Immature natural killer cell (primary cell): Measurements from ENCODE around the gene RAB6A. TPM values are rescaled to one million over a fixed set of nuclear protein-coding genes. Genes with fewer than 3 reads are reported as not detected.
"Not testable (repeated sequence)": the region's sequence is repeated elsewhere in the genome, so short reads cannot be mapped to it uniquely, and the experiment has no call there.

ENCODE experiments used
- DNase-seq, 3 donors: peaks; one replicate each; pipeline ENCODE4 v3.0.0; 2022; ENCODE audit warnings: mixed read lengths in 1 of 3
- H3K27ac Mint-ChIP-seq, 6 donors: one replicate each; pipeline ENCODE4 v1.8.0; 2020; ENCODE audit warnings: mixed read lengths in 6 of 6, mild to moderate bottlenecking in 5 of 6, inconsistent platforms in 4 of 6, moderate library complexity in 3 of 6
- H3K27me3 Mint-ChIP-seq, 3 donors: one replicate each; pipeline ENCODE4 v1.8.0; 2020 to 2021; ENCODE audit warnings: low read depth in 3 of 3, mild to moderate bottlenecking in 3 of 3, mixed read lengths in 3 of 3, moderate library complexity in 3 of 3, inconsistent platforms in 1 of 3
- H3K36me3 Mint-ChIP-seq, 3 donors: one replicate each; pipeline ENCODE4 v1.8.0; 2020; ENCODE audit warnings: mixed read lengths in 3 of 3, inconsistent platforms in 2 of 3, mild to moderate bottlenecking in 2 of 3
- H3K4me1 Mint-ChIP-seq, 2 donors: one replicate each; pipeline ENCODE4 v1.8.0; 2020; ENCODE audit warnings: inconsistent platforms in 2 of 2, mild to moderate bottlenecking in 2 of 2, mixed read lengths in 2 of 2, moderate library complexity in 1 of 2
- H3K4me3 Mint-ChIP-seq, 5 donors: one replicate each; pipeline ENCODE4 v1.8.0; 2020; ENCODE audit warnings: mild to moderate bottlenecking in 5 of 5, mixed read lengths in 5 of 5, inconsistent platforms in 3 of 5, moderate library complexity in 3 of 5
- H3K9me3 Mint-ChIP-seq, 6 donors: one replicate each; pipeline ENCODE4 v1.8.0; 2020; ENCODE audit warnings: mild to moderate bottlenecking in 6 of 6, mixed read lengths in 6 of 6, inconsistent platforms in 4 of 6, moderate library complexity in 3 of 6
- polyA plus RNA-seq, 3 donors: library from polyadenylated mRNA; unstranded; fragments of 300-500 nt; fragmentation: Illumina TruSeq; gene quantifications; one replicate each; pipeline ENCODE4 v1.2.3, GENCODE V29; 2021

Gene RAB6A
- polyA plus RNA-seq, 3 donors from 2014 or later: 127 to 162 (median 131) TPM

DNA sequence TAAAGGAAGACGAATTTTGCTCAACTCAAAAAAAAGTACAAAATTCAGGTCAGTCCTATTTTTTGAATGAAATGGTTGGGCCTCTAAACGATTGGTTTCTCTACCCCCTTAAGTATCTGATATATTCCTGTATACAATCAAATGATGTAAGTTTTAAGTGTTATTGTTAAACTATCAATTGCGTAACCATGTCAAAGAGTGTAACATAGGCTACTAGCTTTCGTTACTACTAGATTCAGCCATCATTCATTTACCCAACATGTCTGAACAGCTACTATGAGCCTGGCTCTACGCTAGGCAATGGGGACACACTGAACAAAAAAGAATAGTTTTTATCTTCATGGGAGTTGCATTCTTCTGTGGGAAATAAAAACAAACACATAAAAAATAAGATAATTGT lies 3.3 kb downstream of the RAB6A start:
- no peak for DNase-seq
- H3K9me3 Mint-ChIP-seq: no peaks in the 10 kb centered on the region
- H3K36me3 Mint-ChIP-seq: no peaks in the 10 kb centered on the region
- no peak overlapping the region for H3K27ac Mint-ChIP-seq
- peaks cover 38 to 42% of the 10 kb centered on the region in 2 donors for H3K4me1 Mint-ChIP-seq
- peaks cover 0 to 4% (median 3%) of the 10 kb centered on the region in 3 donors for H3K27me3 Mint-ChIP-seq
- no peak overlapping the region for H3K4me3 Mint-ChIP-seq

- Mint-ChIP-seq H3K27me3 (no peaks in the 10 kb centered on the region), H3K36me3 (peaks cover 0 to 6% (median 0%) of the 10 kb centered on the region in 3 donors), H3K4me3 (no peak overlapping the region), H3K9me3 (no peaks in the 10 kb centered on the region), H3K27ac (peak overlapping the region in 1 of 6 donors; percentile 40), H3K4me1 (peaks cover 48 to 60% of the 10 kb centered on the region in 2 donors)
- DNase-seq: no peak
Observed at GRCh38 chr11:73755670-73756069, 5.2 kb downstream of the RAB6A start.

DNA sequence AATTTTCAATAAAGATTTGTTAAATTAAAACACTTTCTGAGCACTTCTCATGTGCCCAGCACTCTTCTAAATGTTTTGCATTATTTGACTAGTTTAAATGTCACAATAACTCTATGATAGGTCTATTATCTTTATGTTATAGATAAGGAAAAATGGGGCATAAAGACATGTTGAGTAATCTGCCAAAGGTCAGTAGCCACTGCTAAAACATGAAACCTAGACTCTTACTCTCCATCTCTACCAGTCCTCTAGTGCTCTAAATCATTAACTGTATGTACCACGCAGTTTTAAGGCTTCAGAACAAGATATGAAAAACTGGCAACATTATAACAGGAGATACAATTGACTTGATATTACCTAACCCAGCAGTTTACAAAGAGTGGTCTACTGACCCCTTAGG lies 6.9 kb downstream of the RAB6A start:
- no peak overlapping the region for H3K4me3 Mint-ChIP-seq
- peaks cover 48 to 64% of the 10 kb centered on the region in 2 donors for H3K4me1 Mint-ChIP-seq
- no peak for DNase-seq
- no peaks in the 10 kb centered on the region for H3K9me3 Mint-ChIP-seq
- H3K27ac Mint-ChIP-seq: no peak overlapping the region
- H3K27me3 Mint-ChIP-seq: no peaks in the 10 kb centered on the region
- H3K36me3 Mint-ChIP-seq: peaks cover 0 to 6% (median 0%) of the 10 kb centered on the region in 3 donors

DNA sequence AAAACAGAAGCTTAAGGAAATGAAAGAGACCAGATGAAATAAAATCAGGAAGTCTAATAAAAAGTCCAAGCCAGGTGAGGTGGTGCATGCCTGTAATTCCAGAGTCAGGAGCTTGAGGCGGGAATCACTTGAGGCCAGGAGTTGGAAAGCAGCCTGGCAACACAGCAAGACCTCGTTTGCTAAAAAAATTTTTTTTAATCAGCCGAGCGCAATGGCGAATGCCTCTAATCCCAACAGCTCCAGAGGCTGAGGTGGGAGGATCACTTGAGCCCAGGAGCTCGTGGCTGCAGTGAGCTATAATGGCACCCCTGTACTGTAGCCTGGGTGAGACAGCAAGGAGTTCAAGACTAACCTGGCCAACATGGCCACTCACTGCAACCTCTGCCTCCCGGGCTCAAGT lies 8.0 kb downstream of the RAB6A start:
- Mint-ChIP-seq H3K4me3 (no peak overlapping the region), H3K4me1 (peaks cover 41 to 64% of the 10 kb centered on the region in 2 donors), H3K36me3 (peaks cover 0 to 6% (median 0%) of the 10 kb centered on the region in 3 donors), H3K9me3 (no peaks in the 10 kb centered on the region), H3K27ac (no peak overlapping the region), H3K27me3 (no peaks in the 10 kb centered on the region)
- DNase-seq: no peak

DNA sequence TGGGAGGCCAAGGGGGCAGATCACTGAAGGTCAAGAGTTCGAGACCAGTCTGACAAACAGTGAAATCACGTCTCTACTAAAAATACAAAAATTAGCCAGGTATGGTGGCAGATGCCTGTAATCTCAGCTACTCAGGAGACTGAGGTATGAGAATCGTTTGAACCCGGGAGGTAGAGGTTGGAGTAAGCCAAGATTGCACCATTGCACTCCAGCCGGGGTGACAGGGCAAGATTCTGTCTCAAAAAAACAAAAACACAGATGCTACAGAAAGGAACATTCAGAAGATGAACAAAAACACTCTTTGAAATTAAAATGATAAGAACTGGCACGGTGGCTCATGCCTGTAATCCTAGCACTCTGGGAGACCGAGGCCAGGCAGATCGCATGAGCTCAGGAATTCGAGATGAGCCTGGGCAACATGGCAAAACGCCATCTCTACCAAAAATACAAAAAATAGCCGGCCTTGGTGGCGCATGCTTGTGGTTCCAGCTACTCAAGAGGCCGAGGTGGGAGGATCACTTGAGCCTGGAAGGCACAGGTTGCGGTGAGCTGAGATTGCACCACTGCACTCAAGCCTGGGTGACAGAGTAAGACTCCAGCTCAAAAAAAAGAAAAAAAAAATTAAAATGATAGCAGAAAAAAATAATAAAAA lies 8.5 kb downstream of the RAB6A start:
- Mint-ChIP-seq H3K4me3 (no peak overlapping the region), H3K27ac (peak overlapping the region in 2 of 6 donors; percentile 27 to 59), H3K36me3 (peaks cover 0 to 6% (median 0%) of the 10 kb centered on the region in 3 donors)

GRCh38 chr11:73750862-73751261 lies 10.0 kb downstream of the RAB6A start:
- not testable (repeated sequence) for H3K4me3 Mint-ChIP-seq, H3K36me3 Mint-ChIP-seq, H3K27me3 Mint-ChIP-seq, H3K9me3 Mint-ChIP-seq, DNase-seq
- Mint-ChIP-seq H3K27ac (peak overlapping the region in 2 of 6 donors; percentile 24 to 30), H3K4me1 (peaks cover 43 to 72% of the 10 kb centered on the region in 2 donors)

More for the DNA sequence above, 8.5 kb downstream of the RAB6A start:
- DNase-seq: no peak
- Mint-ChIP-seq H3K27me3 (no peaks in the 10 kb centered on the region), H3K4me1 (peaks cover 41 to 64% of the 10 kb centered on the region in 2 donors), H3K9me3 (no peaks in the 10 kb centered on the region)

GRCh38 chr11:73750228-73750627 lies 10.6 kb downstream of the RAB6A start:
- DNase-seq: no peak
- Mint-ChIP-seq H3K4me1 (peaks cover 41 to 75% of the 10 kb centered on the region in 2 donors), H3K9me3 (no peaks in the 10 kb centered on the region), H3K27ac (peak overlapping the region in 2 of 6 donors; percentile 4 to 7), H3K36me3 (peaks cover 0 to 6% (median 0%) of the 10 kb centered on the region in 3 donors), H3K27me3 (no peaks in the 10 kb centered on the region), H3K4me3 (no peak overlapping the region)

DNA sequence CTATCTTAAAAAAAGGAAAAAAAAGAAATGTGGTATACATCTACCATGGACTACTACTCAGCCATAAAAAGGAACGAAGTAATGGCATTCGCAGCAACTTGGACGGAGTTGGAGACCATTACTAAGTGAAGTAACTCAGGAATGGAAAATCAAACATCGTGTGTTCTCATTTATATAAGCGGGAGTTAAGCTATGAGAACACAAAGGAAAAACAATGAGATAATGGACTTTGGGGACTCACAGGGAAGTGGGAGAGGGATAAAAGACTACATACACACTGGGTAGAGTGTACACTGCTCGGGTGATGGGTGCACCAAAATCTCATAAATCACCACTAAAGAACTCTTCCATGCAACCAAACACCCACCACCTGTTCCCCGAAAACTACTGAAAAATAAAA lies 11.8 kb downstream of the RAB6A start:
- DNase-seq: no peak
- H3K9me3 Mint-ChIP-seq: no peaks in the 10 kb centered on the region
- H3K4me3 Mint-ChIP-seq: no peak overlapping the region
- peaks cover 0 to 6% (median 0%) of the 10 kb centered on the region in 3 donors for H3K36me3 Mint-ChIP-seq
- no peaks in the 10 kb centered on the region for H3K27me3 Mint-ChIP-seq
- H3K27ac Mint-ChIP-seq: peak overlapping the region in 1 of 6 donors; percentile 49
- peaks cover 43 to 74% of the 10 kb centered on the region in 2 donors for H3K4me1 Mint-ChIP-seq

DNA sequence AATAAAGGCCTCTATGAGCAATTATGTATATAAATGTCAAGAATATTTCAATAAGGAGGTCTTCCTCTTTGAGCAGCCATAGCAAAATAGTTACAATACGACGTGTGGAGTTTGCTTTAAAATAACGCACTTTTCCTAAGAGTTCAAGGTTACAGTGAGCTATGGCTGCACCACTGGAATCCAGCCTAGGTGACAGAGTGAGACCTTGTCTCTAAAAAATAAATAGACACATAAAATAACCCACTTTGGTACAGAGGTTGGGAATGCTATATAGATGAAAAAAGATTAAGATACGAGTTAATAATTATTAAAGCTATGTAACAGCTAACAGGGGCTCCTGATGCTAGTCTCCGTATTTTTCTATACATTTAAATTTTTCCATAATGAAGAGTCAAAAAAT lies 12.6 kb downstream of the RAB6A start:
- Mint-ChIP-seq H3K9me3 (no peaks in the 10 kb centered on the region), H3K4me1 (peaks cover 44 to 74% of the 10 kb centered on the region in 2 donors), H3K36me3 (peaks cover 0 to 6% (median 0%) of the 10 kb centered on the region in 3 donors), H3K27ac (no peak overlapping the region), H3K27me3 (no peaks in the 10 kb centered on the region), H3K4me3 (no peak overlapping the region)
- DNase-seq: no peak

DNA sequence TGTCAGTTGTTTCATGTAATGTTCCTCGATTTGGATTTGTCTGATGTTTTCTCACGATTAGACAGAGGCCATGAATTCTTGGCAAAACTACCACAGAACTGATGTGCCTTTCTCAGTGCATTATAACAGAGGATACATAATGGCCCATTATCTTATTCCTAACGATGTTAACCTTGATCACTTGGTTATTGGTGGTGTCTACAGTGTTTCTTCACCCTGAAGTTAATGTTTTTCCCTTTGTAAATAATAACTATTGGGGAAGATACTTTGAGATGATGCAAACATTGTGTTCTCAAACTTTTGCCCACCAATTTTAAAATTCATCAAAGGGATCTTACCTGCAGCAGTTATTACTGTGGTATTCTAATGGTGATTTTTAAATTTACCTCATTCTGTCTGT lies 13.1 kb downstream of the RAB6A start:
- Mint-ChIP-seq H3K9me3 (no peaks in the 10 kb centered on the region), H3K27me3 (no peaks in the 10 kb centered on the region), H3K4me3 (no peak overlapping the region), H3K4me1 (peaks cover 50 to 78% of the 10 kb centered on the region in 2 donors), H3K27ac (peak overlapping the region in 2 of 6 donors; percentile 11 to 39), H3K36me3 (peaks cover 0 to 6% (median 0%) of the 10 kb centered on the region in 3 donors)
- no peak for DNase-seq

- peaks cover 43 to 70% of the 10 kb centered on the region in 2 donors for H3K4me1 Mint-ChIP-seq
- no peak for DNase-seq
- no peaks in the 10 kb centered on the region for H3K27me3 Mint-ChIP-seq
- H3K9me3 Mint-ChIP-seq: no peaks in the 10 kb centered on the region
- H3K27ac Mint-ChIP-seq: peak overlapping the region in 1 of 6 donors; percentile 36
- H3K36me3 Mint-ChIP-seq: peaks cover 0 to under 1% (median 0%) of the 10 kb centered on the region in 3 donors
- H3K4me3 Mint-ChIP-seq: no peak overlapping the region
Observed at GRCh38 chr11:73746701-73747100, 14.2 kb downstream of the RAB6A start.

GRCh38 chr11:73743045-73743444 lies 17.8 kb downstream of the RAB6A start:
- H3K4me3 Mint-ChIP-seq: no peak overlapping the region

DNA sequence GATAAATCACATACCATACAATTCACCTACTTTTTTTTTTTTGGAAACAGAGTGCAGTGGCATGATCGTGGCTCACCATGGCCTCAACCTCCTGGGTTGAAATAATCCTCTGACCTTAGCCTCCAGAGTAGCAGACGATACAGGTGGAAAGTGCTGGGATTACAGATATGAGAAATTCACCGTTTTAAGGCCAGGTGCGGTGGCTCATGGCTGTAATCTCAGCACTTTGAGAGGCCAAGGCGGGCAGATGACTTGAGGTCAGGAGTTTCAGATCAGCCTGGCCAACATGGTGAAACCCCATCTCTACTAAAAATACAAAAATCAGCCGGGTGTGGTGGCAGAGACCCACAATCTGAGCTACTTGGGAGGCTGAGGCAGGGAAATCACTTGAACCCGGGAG lies 24.9 kb downstream of the RAB6A start:
- H3K36me3 Mint-ChIP-seq, H3K4me3 Mint-ChIP-seq, H3K9me3 Mint-ChIP-seq, DNase-seq, H3K27me3 Mint-ChIP-seq: not testable (repeated sequence)
- Mint-ChIP-seq H3K27ac (peak overlapping the region in 2 of 6 donors; percentile 39 to 48), H3K4me1 (peaks cover 23 to 46% of the 10 kb centered on the region in 2 donors)

More at GRCh38 chr11:73743045-73743444, 17.8 kb downstream of the RAB6A start:
- peaks cover 0 to 1% (median 0%) of the 10 kb centered on the region in 3 donors for H3K27me3 Mint-ChIP-seq
- DNase-seq: no peak
- H3K4me1 Mint-ChIP-seq: peaks cover 29 to 41% of the 10 kb centered on the region in 2 donors
- H3K27ac Mint-ChIP-seq: peak overlapping the region in 1 of 6 donors; percentile 17
- no peaks in the 10 kb centered on the region for H3K9me3 Mint-ChIP-seq
- no peaks in the 10 kb centered on the region for H3K36me3 Mint-ChIP-seq

GRCh38 chr11:73734993-73735392 lies 25.9 kb downstream of the RAB6A start:
- no peaks in the 10 kb centered on the region for H3K9me3 Mint-ChIP-seq
- no peak overlapping the region for H3K4me3 Mint-ChIP-seq
- H3K4me1 Mint-ChIP-seq: peaks cover 24 to 52% of the 10 kb centered on the region in 2 donors
- H3K27me3 Mint-ChIP-seq: no peaks in the 10 kb centered on the region
- H3K27ac Mint-ChIP-seq: peak overlapping the region in 3 of 6 donors; percentile 3 to 39 (median 18)
- H3K36me3 Mint-ChIP-seq: peaks cover 0 to 6% (median 0%) of the 10 kb centered on the region in 3 donors
- DNase-seq: no peak
